Neural cell (in vitro differentiated cells): ENCODE data around the gene HNF1B. TPM values are rescaled to one million over a fixed set of nuclear protein-coding genes. Genes with fewer than 3 reads are reported as not detected.

Experiments used
- H2AFZ ChIP-seq: fragments of 200-600, 300-800 bp; sonication (generic), shearing (Covaris generic); 2 replicates; pipeline ENCODE4 v1.6.0; 2014; ENCODE audit warnings: low read depth, mild to moderate bottlenecking, antibody characterized with exemption, low read length, moderate library complexity
- H3F3A ChIP-seq: fragments of 200-600 bp; shearing (Covaris generic); 2 replicates; pipeline ENCODE4 v1.6.1; 2016; ENCODE audit warnings: mild to moderate bottlenecking, moderate library complexity, mixed read lengths, antibody characterized with exemption, low read length; ENCODE audit not compliant: insufficient read depth, poor library complexity, severe bottlenecking
- H3K27ac ChIP-seq: fragments of 200-600, 300-800 bp; sonication (generic), shearing (Covaris generic); 2 replicates; pipeline ENCODE4 v1.5.1; 2014; ENCODE audit warnings: mild to moderate bottlenecking, low read length, moderate library complexity
- H3K27me3 ChIP-seq: fragments of 300-800, 200-600 bp; sonication (generic), shearing (Covaris generic); 2 replicates; pipeline ENCODE4 v1.6.0; 2014; ENCODE audit warnings: mild to moderate bottlenecking, low read depth, low read length, moderate library complexity; ENCODE audit not compliant: insufficient read depth
- H3K36me3 ChIP-seq: fragments of 300-800, 200-600 bp; sonication (generic), shearing (Covaris generic); 2 replicates; pipeline ENCODE4 v1.5.1; 2014; ENCODE audit warnings: mild to moderate bottlenecking, antibody characterized with exemption, low read length, moderate library complexity; ENCODE audit not compliant: insufficient read depth
- H3K4me2 ChIP-seq: fragments of 300-800, 200-600 bp; sonication (generic), shearing (Covaris generic); 2 replicates; pipeline ENCODE4 v1.6.0; 2014; ENCODE audit warnings: mild to moderate bottlenecking, low read length
- H3K4me3 ChIP-seq: fragments of 300-800, 200-600 bp; sonication (generic), shearing (Covaris generic); 2 replicates; pipeline ENCODE4 v1.5.1; 2014; ENCODE audit warnings: mild to moderate bottlenecking, low read length, moderate library complexity
- H3K79me2 ChIP-seq: fragments of 200-600 bp; shearing (Covaris generic); replicated peaks from 2 replicates; pipeline ENCODE4 v1.6.0; 2014; ENCODE audit warnings: mild to moderate bottlenecking, low read length, moderate library complexity; ENCODE audit not compliant: insufficient read depth
- H3K9ac ChIP-seq: fragments of 300-800, 200-600 bp; sonication (generic), shearing (Covaris generic); 2 replicates; pipeline ENCODE4 v1.6.1; 2016; ENCODE audit warnings: mild to moderate bottlenecking, low read length, mixed read lengths
- H3K9me2 ChIP-seq: fragments of 200-600 bp; shearing (Covaris generic); 2 replicates; pipeline ENCODE4 v1.6.1; 2016; ENCODE audit warnings: mild to moderate bottlenecking, low read length, mixed read lengths; ENCODE audit not compliant: insufficient read depth
- H3K9me3 ChIP-seq: fragments of 200-600, 300-800 bp; sonication (generic), shearing (Covaris generic); 2 replicates; pipeline ENCODE4 v1.6.1; 2016; ENCODE audit warnings: mild to moderate bottlenecking, mixed run types, low read length, moderate library complexity, mixed read lengths
- H4K20me1 ChIP-seq: fragments of 200-600 bp; shearing (Covaris generic); 2 replicates; pipeline ENCODE4 v1.6.1; 2016; ENCODE audit warnings: mild to moderate bottlenecking, mixed run types; ENCODE audit not compliant: insufficient read depth
- CTCF ChIP-seq: fragments of 450-650 bp; IDR thresholded peaks from 2 replicates; pipeline ENCODE4 v1.5.1; 2014; ENCODE audit warnings: antibody characterized with exemption, mild to moderate bottlenecking, moderate library complexity; ENCODE audit not compliant: poor library complexity, severe bottlenecking
- EP300 ChIP-seq: fragments of 450-650 bp; conservative IDR thresholded peaks from 2 replicates; pipeline ENCODE4 v1.6.1; 2014; ENCODE audit warnings: antibody characterized with exemption, mild to moderate bottlenecking, moderate library complexity; ENCODE audit not compliant: poor library complexity, severe bottlenecking
- MXI1 ChIP-seq: fragments of 450-650 bp; conservative IDR thresholded peaks from 2 replicates; pipeline ENCODE4 v1.6.1; 2014; ENCODE audit warnings: antibody characterized with exemption, mild to moderate bottlenecking; ENCODE audit not compliant: poor library complexity, severe bottlenecking
- RAD21 ChIP-seq: fragments of 450-650 bp; conservative IDR thresholded peaks from 2 replicates; pipeline ENCODE4 v1.6.1; 2014; ENCODE audit warnings: antibody characterized with exemption, mild to moderate bottlenecking, moderate library complexity
- REST ChIP-seq: IDR thresholded peaks from 2 replicates; pipeline ENCODE4 v1.6.1; 2012; ENCODE audit warnings: borderline replicate concordance
- SMC3 ChIP-seq: fragments of 450-650 bp; conservative IDR thresholded peaks from 2 replicates; pipeline ENCODE4 v1.6.1; 2014; ENCODE audit warnings: antibody characterized with exemption, mild to moderate bottlenecking, moderate library complexity; ENCODE audit not compliant: poor library complexity
- polyA plus RNA-seq: library from polyadenylated mRNA; depleted of rRNA; stranded (reverse); fragments of >200 nt; gene quantifications from 2 replicates; pipeline ENCODE4 v1.2.3, GENCODE V29; 2014

The HNF1B gene
- polyA plus RNA-seq, 1 donor from 2014 or later, result not detected

- Histone ChIP-seq H3K4me3 (no peak overlapping the region), H3F3A (no peaks in the 10 kb centered on the region), H3K27ac (no peak overlapping the region), H3K36me3 (no peaks in the 10 kb centered on the region), H3K9me3 (no peaks in the 10 kb centered on the region), H3K79me2 (no peaks in the 10 kb centered on the region), H4K20me1 (no peaks in the 10 kb centered on the region), H3K9me2 (no peaks in the 10 kb centered on the region), H3K9ac (no peak overlapping the region), H3K4me2 (no peak overlapping the region), H2AFZ (no peak overlapping the region), H3K27me3 (no peaks in the 10 kb centered on the region)
- TF ChIP-seq RAD21 (no peak), REST (no peak), CTCF (no peak), SMC3 (no peak), MXI1 (no peak), EP300 (no peak)
These were observed 16.2 kb upstream of the HNF1B start for GRCh38 chr17:37761059-37761458.

DNA sequence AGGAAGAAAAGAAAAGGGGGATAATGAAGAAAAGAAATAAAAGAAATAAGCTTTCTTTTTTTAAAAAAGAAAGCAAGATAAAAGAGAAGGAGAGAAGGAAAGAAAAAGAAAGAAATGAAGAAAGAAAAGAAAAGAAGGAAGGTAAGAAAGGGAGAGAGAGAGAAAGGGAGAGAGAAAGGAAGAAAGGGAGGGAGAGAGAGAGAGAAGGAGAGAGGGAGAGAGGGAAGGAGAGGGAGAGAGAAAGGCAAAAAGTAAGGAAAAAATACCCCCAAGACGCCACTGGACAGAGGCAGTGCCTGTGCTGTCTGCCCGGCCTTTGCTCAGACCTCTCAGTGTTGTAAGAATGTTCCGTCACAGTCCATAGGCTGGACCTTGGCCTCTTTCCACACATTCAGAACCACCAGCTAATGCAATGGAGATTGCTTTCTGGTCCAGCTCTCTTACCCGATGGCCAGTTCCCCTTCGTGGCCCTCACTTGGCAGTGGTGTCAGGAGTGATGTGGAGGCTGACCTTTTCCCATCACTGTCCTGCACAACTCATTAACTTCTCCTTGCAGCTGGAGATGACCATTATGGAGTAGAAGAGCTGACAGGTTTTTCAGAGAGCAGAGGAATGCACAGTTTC is 14.3 kb upstream of the HNF1B start:
- no peak for TF ChIP-seq CTCF
- no peak for TF ChIP-seq RAD21
- H3K9me3 ChIP-seq, result no peaks in the 10 kb centered on the region
- no peaks in the 10 kb centered on the region for H3F3A ChIP-seq
- H3K27me3 ChIP-seq, result no peaks in the 10 kb centered on the region
- no peak overlapping the region for H3K27ac ChIP-seq
- no peaks in the 10 kb centered on the region for H3K9me2 ChIP-seq
- no peak overlapping the region for H3K4me3 ChIP-seq
- H3K4me2 ChIP-seq, result no peak overlapping the region
- no peaks in the 10 kb centered on the region for H3K36me3 ChIP-seq
- no peak overlapping the region for H3K9ac ChIP-seq
- H3K79me2 ChIP-seq, result no peaks in the 10 kb centered on the region
- no peaks in the 10 kb centered on the region for H4K20me1 ChIP-seq
- no peak overlapping the region for H2AFZ ChIP-seq
